WTC11 (cell line): Measurements from ENCODE around the gene RIMBP2. TPM values are rescaled to one million over a fixed set of nuclear protein-coding genes. Genes with fewer than 3 reads are reported as not detected.

ENCODE experiments used
- ATAC-seq: fragments of 200-7000 bp; cut with Tn5 transposase; 2 replicates; pipeline ENCODE4 v1.10.0; 2021; ENCODE audit warnings: mild to moderate bottlenecking, moderate library complexity
- CTCF ChIA-PET: fragments of 300-600 bp; sonication (Branson Sonifier 250); formaldehyde crosslinking; loops from one replicate; lab custom pipeline; 2021; ENCODE audit warnings: antibody characterized with exemption; lab: Charles Lee
- POLR2A ChIA-PET: fragments of 350-600 bp; sonication (Branson Sonifier 250); formaldehyde crosslinking; loops from one replicate; lab custom pipeline; 2021; ENCODE audit warnings: antibody characterized with exemption; lab: Charles Lee
- DNase-seq: peaks from one replicate; pipeline ENCODE4 v3.0.0; 2021; ENCODE audit warnings: low spot score
- H3K27ac Mint-ChIP-seq: 2 replicates; pipeline ENCODE4 v1.8.0; 2021; ENCODE audit warnings: mixed read lengths
- H3K27me3 Mint-ChIP-seq: 2 replicates; pipeline ENCODE4 v1.8.0; 2021; ENCODE audit warnings: low read depth, mild to moderate bottlenecking, moderate library complexity, mixed read lengths
- H3K36me3 Mint-ChIP-seq: 2 replicates; pipeline ENCODE4 v1.8.0; 2021; ENCODE audit warnings: mixed read lengths
- H3K4me1 Mint-ChIP-seq: 2 replicates; pipeline ENCODE4 v1.8.0; 2022; ENCODE audit warnings: mixed read lengths
- H3K4me3 Mint-ChIP-seq: 2 replicates; pipeline ENCODE4 v1.8.0; 2021; ENCODE audit warnings: mild to moderate bottlenecking, moderate library complexity, mixed read lengths
- H3K9me3 Mint-ChIP-seq: 2 replicates; pipeline ENCODE4 v1.8.0; 2021; ENCODE audit warnings: mixed read lengths
- AR ChIP-seq: fragments of 250-450 bp; sonication (Bioruptor Pico); IDR thresholded peaks from 2 replicates; pipeline ENCODE4 v1.9.0; 2021; ENCODE audit warnings: mild to moderate bottlenecking
- E2F4 ChIP-seq: sonication (generic); formaldehyde crosslinking; IDR thresholded peaks from 2 replicates; pipeline ENCODE4 v1.8.1; 2022; ENCODE audit warnings: low read depth, mild to moderate bottlenecking, moderate library complexity, missing genetic modification reagents, borderline replicate concordance
- ERG ChIP-seq: fragments of 250-450 bp; sonication (Bioruptor Pico); IDR thresholded peaks from 2 replicates; pipeline ENCODE4 v1.8.0; 2021; ENCODE audit warnings: mild to moderate bottlenecking
- FOXJ3 ChIP-seq: sonication (generic); formaldehyde crosslinking; IDR thresholded peaks from 2 replicates; pipeline ENCODE4 v1.9.0; 2021; ENCODE audit warnings: missing genetic modification reagents, mild to moderate bottlenecking, borderline replicate concordance
- JAZF1 ChIP-seq: fragments of 250-450 bp; sonication (Bioruptor Pico); IDR thresholded peaks from 2 replicates; pipeline ENCODE4 v1.9.0; 2021; ENCODE audit warnings: moderate library complexity, mild to moderate bottlenecking, inconsistent platforms
- MAX ChIP-seq: sonication (generic); formaldehyde crosslinking; IDR thresholded peaks from 2 replicates; pipeline ENCODE4 v1.8.0; 2022; ENCODE audit warnings: mild to moderate bottlenecking, missing genetic modification reagents
- OVOL2 ChIP-seq: fragments of 250-450 bp; sonication (Bioruptor Pico); IDR thresholded peaks from 2 replicates; pipeline ENCODE4 v1.9.0; 2021; ENCODE audit warnings: mild to moderate bottlenecking, borderline replicate concordance
- ZBTB21 ChIP-seq: sonication (generic); formaldehyde crosslinking; IDR thresholded peaks from 2 replicates; pipeline ENCODE4 v1.8.1; 2023; ENCODE audit warnings: mild to moderate bottlenecking, missing genetic modification reagents, borderline replicate concordance
- ZNF138 ChIP-seq: sonication (generic); formaldehyde crosslinking; conservative IDR thresholded peaks from 2 replicates; pipeline ENCODE4 v1.8.1; 2022; ENCODE audit warnings: mild to moderate bottlenecking, moderate library complexity, missing genetic modification reagents
- ZNF219 ChIP-seq: sonication (generic); formaldehyde crosslinking; IDR thresholded peaks from 2 replicates; pipeline ENCODE4 v1.8.0; 2023; ENCODE audit warnings: missing genetic modification reagents, mild to moderate bottlenecking, borderline replicate concordance
- ZNF396 ChIP-seq: fragments of 250-450 bp; sonication (Bioruptor Pico); IDR thresholded peaks from 2 replicates; pipeline ENCODE4 v1.8.0; 2021; ENCODE audit warnings: mild to moderate bottlenecking, moderate library complexity, borderline replicate concordance
- ZSCAN18 ChIP-seq: fragments of 250-450 bp; sonication (Bioruptor Pico); IDR thresholded peaks from 2 replicates; pipeline ENCODE4 v2.1.2; 2022; ENCODE audit warnings: mild to moderate bottlenecking, moderate library complexity
- total RNA-seq: library from RNA; stranded (reverse); gene quantifications from 3 replicates; pipeline ENCODE4 v1.2.3, GENCODE V29; 2021
- TF ChIP-seq, protein P1 (sequence below): sonication (generic); formaldehyde crosslinking; IDR thresholded peaks from 2 replicates; pipeline ENCODE4 v1.8.1; 2023; ENCODE audit warnings: mild to moderate bottlenecking, missing genetic modification reagents

The RIMBP2 gene
- total RNA-seq, 1 experiment from 2014 or later: 2.6 TPM

GRCh38 chr12:130709971-130710732, 5.9 kb downstream of the RIMBP2 start (continued):
- TF ChIP-seq ERG (CRISPR knock-in tag): no peak

GRCh38 chr12:130709151-130709970, 6.7 kb downstream of the RIMBP2 start:
- ChIA-PET POLR2A (no interaction called here), CTCF (no interaction called here)
- ATAC-seq (no peak), DNase-seq (no peak)
- H3K4me3 Mint-ChIP-seq: no peak overlapping the region
- no peak for TF ChIP-seq AR (CRISPR knock-in tag)
- TF ChIP-seq, protein P1, sequence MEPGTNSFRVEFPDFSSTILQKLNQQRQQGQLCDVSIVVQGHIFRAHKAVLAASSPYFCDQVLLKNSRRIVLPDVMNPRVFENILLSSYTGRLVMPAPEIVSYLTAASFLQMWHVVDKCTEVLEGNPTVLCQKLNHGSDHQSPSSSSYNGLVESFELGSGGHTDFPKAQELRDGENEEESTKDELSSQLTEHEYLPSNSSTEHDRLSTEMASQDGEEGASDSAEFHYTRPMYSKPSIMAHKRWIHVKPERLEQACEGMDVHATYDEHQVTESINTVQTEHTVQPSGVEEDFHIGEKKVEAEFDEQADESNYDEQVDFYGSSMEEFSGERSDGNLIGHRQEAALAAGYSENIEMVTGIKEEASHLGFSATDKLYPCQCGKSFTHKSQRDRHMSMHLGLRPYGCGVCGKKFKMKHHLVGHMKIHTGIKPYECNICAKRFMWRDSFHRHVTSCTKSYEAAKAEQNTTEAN: no peak
- TF ChIP-seq ZNF219 (CRISPR knock-in tag): no peak
- no peak for TF ChIP-seq ZBTB21 (CRISPR knock-in tag)
- no peak for TF ChIP-seq OVOL2 (CRISPR knock-in tag)
- no peak for TF ChIP-seq E2F4
- no peak for TF ChIP-seq MAX (CRISPR knock-in tag)
- no peak for TF ChIP-seq ZSCAN18
- no peak for TF ChIP-seq JAZF1 (CRISPR knock-in tag)
- TF ChIP-seq ZNF138 (CRISPR knock-in tag): no peak
- TF ChIP-seq FOXJ3 (CRISPR knock-in tag): no peak
- TF ChIP-seq ZNF396 (CRISPR knock-in tag): no peak
- no peak overlapping the region for H3K27ac Mint-ChIP-seq
- H3K27me3 Mint-ChIP-seq: peaks cover 26% of the 10 kb centered on the region
- no peaks in the 10 kb centered on the region for H3K36me3 Mint-ChIP-seq
- H3K4me1 Mint-ChIP-seq: peaks cover 25% of the 10 kb centered on the region
- H3K9me3 Mint-ChIP-seq: no peaks in the 10 kb centered on the region
